Stimulated activated naive CD8-positive, alpha-beta T cell treated with anti-CD3 and anti-CD28 coated beads, Interleukin-15, amount 100 ng/mL, for 72 hours (primary cell): ENCODE results near the gene LRSAM1.
A peak's percentile ranks its signal among the peaks of the same experiment; 100 is the strongest.

Experiments used
- ATAC-seq: fragments of 150-1000 bp; cut with Tn5 transposase; 2 replicates; pipeline ENCODE4 v1.10.0; 2021; ENCODE audit warnings: mild to moderate bottlenecking, moderate library complexity
- DNase-seq, 2 donors: peaks; one replicate each; pipeline ENCODE4 v3.0.0; 2021 to 2022
- H3K27ac Mint-ChIP-seq, 2 donors: one replicate each; pipeline ENCODE4 v1.8.0; 2022; ENCODE audit warnings: mild to moderate bottlenecking in 2 of 2, mixed read lengths in 2 of 2, moderate library complexity in 2 of 2
- H3K27me3 Mint-ChIP-seq: one replicate; pipeline ENCODE4 v1.8.0; 2022; ENCODE audit warnings: mixed read lengths
- H3K4me1 Mint-ChIP-seq: one replicate; pipeline ENCODE4 v1.8.0; 2022; ENCODE audit warnings: mild to moderate bottlenecking, mixed read lengths
- H3K4me3 Mint-ChIP-seq, 2 donors: one replicate each; pipeline ENCODE4 v1.8.0; 2022; ENCODE audit warnings: mild to moderate bottlenecking in 2 of 2, mixed read lengths in 2 of 2, moderate library complexity in 1 of 2
- H3K9me3 Mint-ChIP-seq, 2 donors: one replicate each; pipeline ENCODE4 v1.8.0; 2022; ENCODE audit warnings: mixed read lengths in 2 of 2

LRSAM1 gene

DNA sequence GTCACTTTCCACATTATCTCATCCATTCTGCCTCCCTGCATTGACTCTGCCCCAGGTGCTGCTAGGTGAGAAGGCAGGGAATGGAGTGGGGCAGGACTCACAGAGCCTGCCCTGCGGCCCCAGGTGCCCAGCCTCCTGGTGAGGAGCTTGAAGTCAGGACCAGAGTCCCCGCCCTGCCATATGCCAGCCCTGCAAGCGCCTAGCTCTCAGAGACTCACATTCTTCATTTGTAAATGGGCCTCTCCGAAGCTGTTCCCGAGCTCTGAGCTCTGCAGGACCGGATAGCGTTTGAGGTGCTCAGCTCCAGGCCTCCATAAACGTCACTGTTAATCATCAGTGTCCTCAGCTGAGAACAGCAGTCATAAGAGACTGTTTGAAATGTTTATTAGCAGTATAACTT is 85.7 kb downstream of the LRSAM1 start:
- DNase-seq (no peak), ATAC-seq (no peak)
- no peaks in the 10 kb centered on the region for H3K27me3 Mint-ChIP-seq
- no peak overlapping the region for H3K27ac Mint-ChIP-seq
- H3K4me3 Mint-ChIP-seq: no peak overlapping the region
- H3K4me1 Mint-ChIP-seq: no peaks in the 10 kb centered on the region
- no peaks in the 10 kb centered on the region for H3K9me3 Mint-ChIP-seq

GRCh38 chr9:127537792-127538191 is 86.5 kb downstream of the LRSAM1 start:
- no peak overlapping the region for H3K4me3 Mint-ChIP-seq
- H3K27me3 Mint-ChIP-seq: no peaks in the 10 kb centered on the region
- ATAC-seq: no peak
- DNase-seq: no peak
- H3K4me1 Mint-ChIP-seq: no peaks in the 10 kb centered on the region
- H3K27ac Mint-ChIP-seq: peak overlapping the region in 1 of 2 donors; percentile 12
- H3K9me3 Mint-ChIP-seq: no peaks in the 10 kb centered on the region

- no peak for DNase-seq
- Mint-ChIP-seq H3K4me1 (no peaks in the 10 kb centered on the region), H3K27me3 (no peaks in the 10 kb centered on the region), H3K4me3 (no peak overlapping the region), H3K9me3 (no peaks in the 10 kb centered on the region), H3K27ac (no peak overlapping the region)
- no peak for ATAC-seq
These were observed 87.5 kb downstream of the LRSAM1 start for GRCh38 chr9:127538849-127539258.

DNA sequence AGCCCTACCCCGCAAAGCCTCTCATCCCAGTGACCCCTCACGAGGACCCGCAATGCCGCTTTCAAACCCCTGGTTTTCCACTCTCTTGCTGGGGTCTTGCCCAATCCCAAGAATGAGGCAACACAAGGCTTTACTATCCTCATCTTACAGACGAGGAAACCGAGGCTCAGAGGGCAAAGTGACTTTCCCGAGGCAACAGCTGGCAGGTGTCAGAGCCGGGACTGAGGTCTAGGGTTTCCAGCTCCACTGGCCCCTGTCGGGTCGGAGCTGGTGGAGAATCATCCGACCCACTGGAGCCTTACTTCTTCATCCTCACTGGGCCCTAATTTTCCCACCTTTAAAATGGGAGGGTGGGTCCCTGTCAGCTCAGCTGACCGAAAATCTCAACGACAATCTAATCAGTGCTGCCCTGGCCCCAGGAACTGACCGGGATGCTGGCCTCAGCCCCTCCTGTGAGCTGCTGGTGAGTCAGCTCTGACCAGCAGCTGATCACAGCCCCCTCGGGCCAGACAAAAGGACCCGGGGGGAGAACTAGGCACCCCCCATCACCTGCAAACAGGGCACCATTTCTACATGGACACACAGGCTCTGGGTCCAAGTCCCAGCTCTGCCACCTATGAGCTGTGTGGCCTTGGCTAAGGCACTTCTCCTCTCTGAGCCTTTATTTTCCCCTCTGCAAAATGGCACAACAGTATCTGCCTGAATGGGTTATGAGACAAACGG is 88.1 kb downstream of the LRSAM1 start:
- Mint-ChIP-seq H3K27me3 (no peaks in the 10 kb centered on the region), H3K27ac (peak overlapping the region in 1 of 2 donors; percentile 43), H3K9me3 (no peaks in the 10 kb centered on the region), H3K4me1 (no peaks in the 10 kb centered on the region), H3K4me3 (no peak overlapping the region)
- ATAC-seq: no peak
- no peak for DNase-seq

DNA sequence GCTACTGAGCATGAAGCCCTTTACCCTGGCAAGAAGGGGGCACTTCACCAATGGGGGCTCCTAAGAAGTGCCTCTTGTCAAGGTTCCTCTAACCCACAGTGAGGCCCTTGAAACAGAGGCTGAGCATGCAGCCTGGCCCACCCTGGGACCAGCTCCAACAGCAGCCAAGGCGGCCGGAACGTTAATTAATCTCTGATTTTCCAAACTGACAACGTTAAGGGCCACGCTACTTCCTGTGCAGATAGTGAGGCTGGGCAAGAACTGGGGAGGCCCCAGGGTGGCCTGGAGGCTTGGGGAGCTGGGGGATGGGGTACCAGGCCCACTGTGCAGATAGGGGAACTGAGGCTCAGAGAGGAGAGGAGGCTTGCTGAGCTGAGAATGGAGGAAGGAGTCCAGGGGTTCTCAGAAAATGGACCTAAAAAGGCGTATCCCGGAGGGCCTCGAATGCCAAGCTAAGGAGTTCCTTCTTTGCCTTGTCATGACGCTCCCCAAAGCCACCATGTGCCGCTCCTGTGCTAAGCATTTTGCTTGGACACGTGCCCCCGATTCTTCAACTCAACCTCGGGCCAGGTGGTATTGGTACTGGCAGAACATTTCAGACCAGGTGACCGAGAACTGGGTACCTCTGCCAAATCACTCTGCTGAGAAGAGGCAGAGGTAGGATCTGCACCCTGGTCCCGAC is 88.8 kb downstream of the LRSAM1 start:
- DNase-seq (no peak), ATAC-seq (no peak)
- no peaks in the 10 kb centered on the region for H3K4me1 Mint-ChIP-seq
- H3K4me3 Mint-ChIP-seq: no peak overlapping the region
- H3K27ac Mint-ChIP-seq: no peak overlapping the region
- H3K9me3 Mint-ChIP-seq: no peaks in the 10 kb centered on the region
- no peaks in the 10 kb centered on the region for H3K27me3 Mint-ChIP-seq

DNA sequence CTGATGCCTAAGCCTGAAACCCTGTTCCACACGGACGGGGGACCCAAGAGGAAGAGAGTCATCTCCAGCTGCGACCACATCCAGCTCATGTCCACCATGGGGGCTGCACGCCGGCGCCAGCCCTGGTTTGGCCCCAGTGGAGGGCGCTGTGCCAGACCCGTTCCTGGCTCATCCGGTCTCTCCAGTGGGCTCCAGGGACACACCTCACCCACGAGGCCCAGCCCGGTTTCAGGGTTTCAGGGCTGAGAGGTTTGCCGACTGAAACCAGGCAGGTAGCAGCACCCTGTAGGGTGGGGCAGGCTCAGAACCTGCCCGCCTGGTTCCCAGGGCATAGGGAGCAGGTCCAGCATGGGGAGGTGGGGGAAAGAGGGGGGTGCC is 89.3 kb downstream of the LRSAM1 start:
- Mint-ChIP-seq H3K27ac (no peak overlapping the region), H3K4me1 (no peaks in the 10 kb centered on the region), H3K27me3 (no peaks in the 10 kb centered on the region), H3K4me3 (no peak overlapping the region), H3K9me3 (no peaks in the 10 kb centered on the region)
- no peak for DNase-seq
- ATAC-seq: no peak

- DNase-seq (no peak), ATAC-seq (no peak)
- peaks cover 3% of the 10 kb centered on the region for H3K4me1 Mint-ChIP-seq
- H3K27me3 Mint-ChIP-seq: no peaks in the 10 kb centered on the region
- H3K27ac Mint-ChIP-seq: no peak overlapping the region
- no peaks in the 10 kb centered on the region for H3K9me3 Mint-ChIP-seq
- H3K4me3 Mint-ChIP-seq: no peak overlapping the region
These were observed 89.9 kb downstream of the LRSAM1 start for GRCh38 chr9:127541176-127541575.

DNA sequence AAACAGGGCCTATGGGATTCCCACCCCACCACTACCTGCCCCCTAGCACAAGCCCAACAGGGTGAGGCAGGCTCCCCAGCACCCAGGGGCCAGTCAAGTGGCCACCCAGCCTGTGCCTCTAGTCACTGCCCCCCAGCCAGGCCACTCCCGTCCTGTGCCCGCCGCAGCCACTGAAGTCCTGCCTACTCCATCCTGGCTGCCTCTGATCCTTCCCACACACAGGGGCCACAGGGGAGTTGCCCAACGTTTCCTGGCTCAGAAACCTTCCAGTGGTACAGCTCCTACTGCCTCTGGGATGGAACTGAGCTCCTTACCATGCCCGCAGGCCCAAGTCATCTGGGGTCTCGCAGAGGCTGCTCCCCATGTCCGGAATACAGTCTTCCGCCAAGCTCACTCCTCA is 90.6 kb downstream of the LRSAM1 start:
- H3K9me3 Mint-ChIP-seq: no peaks in the 10 kb centered on the region
- no peaks in the 10 kb centered on the region for H3K27me3 Mint-ChIP-seq
- H3K4me1 Mint-ChIP-seq: peaks cover 5% of the 10 kb centered on the region
- peak overlapping the region in 1 of 2 donors; percentile 66 for H3K27ac Mint-ChIP-seq
- H3K4me3 Mint-ChIP-seq: no peak overlapping the region
- no peak for ATAC-seq
- DNase-seq: no peak

- no peak overlapping the region for H3K27ac Mint-ChIP-seq
- H3K4me3 Mint-ChIP-seq: no peak overlapping the region
- H3K27me3 Mint-ChIP-seq: no peaks in the 10 kb centered on the region
- H3K9me3 Mint-ChIP-seq: no peaks in the 10 kb centered on the region
- ATAC-seq (no peak), DNase-seq (no peak)
- H3K4me1 Mint-ChIP-seq: peaks cover 5% of the 10 kb centered on the region
These were observed 91.9 kb downstream of the LRSAM1 start for GRCh38 chr9:127543221-127543620.

GRCh38 chr9:127543973-127544533 is 92.7 kb downstream of the LRSAM1 start:
- H3K9me3 Mint-ChIP-seq: no peaks in the 10 kb centered on the region
- no peak for ATAC-seq
- DNase-seq: no peak
- peaks cover 5% of the 10 kb centered on the region for H3K4me1 Mint-ChIP-seq
- H3K27me3 Mint-ChIP-seq: no peaks in the 10 kb centered on the region
- no peak overlapping the region for H3K4me3 Mint-ChIP-seq
- no peak overlapping the region for H3K27ac Mint-ChIP-seq

- no peak for DNase-seq
- Mint-ChIP-seq H3K27me3 (no peaks in the 10 kb centered on the region), H3K9me3 (no peaks in the 10 kb centered on the region), H3K27ac (peak overlapping the region in 1 of 2 donors; percentile 54), H3K4me3 (no peak overlapping the region), H3K4me1 (peaks cover 5% of the 10 kb centered on the region)
- ATAC-seq: no peak
These were observed 94.2 kb downstream of the LRSAM1 start for GRCh38 chr9:127545196-127546124.

- no peaks in the 10 kb centered on the region for H3K9me3 Mint-ChIP-seq
- no peak for DNase-seq
- H3K27me3 Mint-ChIP-seq: no peaks in the 10 kb centered on the region
- H3K4me1 Mint-ChIP-seq: peaks cover 5% of the 10 kb centered on the region
- ATAC-seq: no peak
- H3K4me3 Mint-ChIP-seq: no peak overlapping the region
- H3K27ac Mint-ChIP-seq: peak overlapping the region; percentile 5 to 75
These were observed 95.0 kb downstream of the LRSAM1 start for GRCh38 chr9:127546125-127546832.

DNA sequence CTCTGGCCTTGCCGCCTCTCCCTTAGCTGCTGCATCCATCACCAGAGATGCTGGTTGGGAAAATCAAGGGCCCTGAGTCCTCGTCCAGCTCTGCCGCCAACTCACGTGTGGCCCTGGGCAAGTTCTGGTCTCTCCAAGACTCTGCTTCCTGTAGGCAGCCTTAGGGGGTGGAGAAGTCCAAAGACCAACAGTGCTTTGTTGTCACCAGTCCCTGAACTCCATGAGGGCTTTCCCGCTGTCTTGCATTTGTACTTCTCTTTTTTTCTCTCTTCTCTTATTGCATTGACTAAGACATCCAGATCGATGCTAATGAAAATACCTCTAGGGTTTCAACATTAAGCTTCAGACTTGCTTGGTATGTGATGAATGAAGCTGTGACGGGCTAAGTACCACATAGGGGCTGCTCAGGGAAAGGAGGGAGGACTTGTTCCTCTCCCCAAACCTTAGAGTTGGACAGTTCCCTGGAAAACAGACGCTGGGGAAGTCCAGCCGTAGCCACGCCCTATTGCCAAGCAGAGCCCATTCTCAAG is 97.1 kb downstream of the LRSAM1 start:
- H3K4me3 Mint-ChIP-seq: no peak overlapping the region
- no peak for DNase-seq
- H3K9me3 Mint-ChIP-seq: no peaks in the 10 kb centered on the region
- no peak for ATAC-seq
- no peaks in the 10 kb centered on the region for H3K27me3 Mint-ChIP-seq
- no peak overlapping the region for H3K27ac Mint-ChIP-seq
- H3K4me1 Mint-ChIP-seq: peaks cover 5% of the 10 kb centered on the region

- no peak for ATAC-seq
- H3K4me3 Mint-ChIP-seq: no peak overlapping the region
- H3K27ac Mint-ChIP-seq: no peak overlapping the region
These were observed 97.9 kb downstream of the LRSAM1 start for GRCh38 chr9:127549218-127549617.

GRCh38 chr9:127549751-127550150 is 98.4 kb downstream of the LRSAM1 start:
- DNase-seq: no peak
- no peaks in the 10 kb centered on the region for H3K27me3 Mint-ChIP-seq
- H3K27ac Mint-ChIP-seq: no peak overlapping the region
- H3K9me3 Mint-ChIP-seq: no peaks in the 10 kb centered on the region
- H3K4me1 Mint-ChIP-seq: peaks cover 10% of the 10 kb centered on the region
- H3K4me3 Mint-ChIP-seq: no peak overlapping the region
- ATAC-seq: no peak

More at GRCh38 chr9:127549218-127549617, 97.9 kb downstream of the LRSAM1 start:
- peaks cover 7% of the 10 kb centered on the region for H3K4me1 Mint-ChIP-seq
- no peak for DNase-seq
- H3K27me3 Mint-ChIP-seq: no peaks in the 10 kb centered on the region
- no peaks in the 10 kb centered on the region for H3K9me3 Mint-ChIP-seq
